GM12801 (cell line): ENCODE measurements around the gene PTCH1.

Source experiments
- CTCF ChIP-seq: IDR thresholded peaks from one replicate; pipeline ENCODE4 v1.5.1; 2011; ENCODE audit warnings: control low read depth; ENCODE audit not compliant: insufficient read length; ENCODE audit errors: extremely low read depth

Gene PTCH1

GRCh38 chr9:95399261-95399660 is 117.5 kb downstream of the PTCH1 start:
- TF ChIP-seq CTCF = no peak
